Activated CD8-positive, alpha-beta memory T cell treated with anti-CD3 and anti-CD28 coated beads for 1 hour (primary cell): Measurements from ENCODE around the gene WNT8A.
A peak's percentile ranks its signal among the peaks of the same experiment; 100 is the strongest.
"Not testable (repeated sequence)": the region's sequence is repeated elsewhere in the genome, so short reads cannot be mapped to it uniquely, and the experiment has no call there.

Experiments
- DNase-seq, 2 donors: peaks; one replicate each; pipeline ENCODE4 v3.0.0-alpha.2; 2020; ENCODE audit warnings: low read depth in 1 of 2; ENCODE audit errors: extremely low read depth in 1 of 2

The WNT8A gene

GRCh38 chr5:138083702-138084101, at the start of gene WNT8A:
Gene WNT8A (plus strand): TSS chr5:138084033. CDS start chr5:138084128, 95 bp downstream.
- no peak for DNase-seq

GRCh38 chr5:138035605-138036537, 48.0 kb upstream of the WNT8A start:
- DNase-seq = peak; percentile 15 to 23

GRCh38 chr5:138037271-138037670, 46.6 kb upstream of the WNT8A start:
- no peak for DNase-seq

- no peak for DNase-seq
Measured at GRCh38 chr5:138037907-138038633, 45.8 kb upstream of the WNT8A start.

GRCh38 chr5:138038826-138039225, 45.0 kb upstream of the WNT8A start:
- DNase-seq = no peak

- DNase-seq = not testable (repeated sequence)
Measured at GRCh38 chr5:138045283-138045682, 38.5 kb upstream of the WNT8A start.

GRCh38 chr5:138051441-138052296, 32.2 kb upstream of the WNT8A start:
- DNase-seq = no peak

- DNase-seq = not testable (repeated sequence)
Measured at GRCh38 chr5:138052718-138053117, 31.1 kb upstream of the WNT8A start.

- no peak for DNase-seq
Measured at GRCh38 chr5:138053554-138053953, 30.3 kb upstream of the WNT8A start.

- no peak for DNase-seq
Measured at GRCh38 chr5:138054206-138054605, 29.6 kb upstream of the WNT8A start.

- DNase-seq = no peak
Measured at GRCh38 chr5:138054847-138055558, 28.8 kb upstream of the WNT8A start.

GRCh38 chr5:138064526-138064925, 19.3 kb upstream of the WNT8A start:
- DNase-seq = no peak

GRCh38 chr5:138065102-138065501, 18.7 kb upstream of the WNT8A start:
- DNase-seq = no peak

GRCh38 chr5:138067945-138068344, 15.9 kb upstream of the WNT8A start:
- DNase-seq = no peak

GRCh38 chr5:138068742-138069600, 14.9 kb upstream of the WNT8A start:
- peak; percentile 32 to 46 for DNase-seq

GRCh38 chr5:138070026-138070425, 13.8 kb upstream of the WNT8A start:
- DNase-seq = not testable (repeated sequence)

- peak in 1 of 2 donors; percentile 30 for DNase-seq
Measured at GRCh38 chr5:138077064-138077696, 6.7 kb upstream of the WNT8A start.

- no peak for DNase-seq
Measured at GRCh38 chr5:138078006-138078643, 5.7 kb upstream of the WNT8A start.
